Nephron (organoid): Measurements from ENCODE around the gene AFDN.

ENCODE experiments used
- H3K27ac Mint-ChIP-seq, 3 experiments: 2 replicates each; pipeline ENCODE4 v1.8.0; 2020; ENCODE audit warnings: mixed read lengths in 3 of 3, mild to moderate bottlenecking in 2 of 3, moderate library complexity in 1 of 3
- H3K27me3 Mint-ChIP-seq: 2 replicates; pipeline ENCODE4 v1.8.0; 2021; ENCODE audit warnings: low read depth, mild to moderate bottlenecking, moderate library complexity, mixed read lengths
- H3K36me3 Mint-ChIP-seq: 2 replicates; pipeline ENCODE4 v1.8.0; 2020; ENCODE audit warnings: low read depth, mixed read lengths
- H3K4me1 Mint-ChIP-seq: 2 replicates; pipeline ENCODE4 v1.8.0; 2020; ENCODE audit warnings: mixed read lengths
- H3K4me3 Mint-ChIP-seq, 3 experiments: 2 replicates each; pipeline ENCODE4 v1.8.0; 2020; ENCODE audit warnings: mild to moderate bottlenecking in 3 of 3, mixed read lengths in 3 of 3, moderate library complexity in 2 of 3
- H3K9me3 Mint-ChIP-seq: 2 replicates; pipeline ENCODE4 v1.8.0; 2020; ENCODE audit warnings: mixed read lengths
- CTCF ChIP-seq, 3 experiments: fragments of 200-600 bp; sonication (generic); IDR thresholded peaks; one replicate each; pipeline ENCODE4 v1.5.0; 2021; ENCODE audit warnings: antibody characterized with exemption in 3 of 3; ENCODE audit not compliant: unreplicated experiment in 3 of 3

Gene AFDN

GRCh38 chr6:167838207-167838748 is 11.6 kb downstream of the AFDN start:
- Mint-ChIP-seq H3K4me1 (peaks cover 9% of the 10 kb centered on the region), H3K27ac (no peak overlapping the region), H3K4me3 (no peak overlapping the region), H3K36me3 (no peaks in the 10 kb centered on the region), H3K27me3 (no peaks in the 10 kb centered on the region), H3K9me3 (no peaks in the 10 kb centered on the region)
- TF ChIP-seq CTCF (IDR thresholded peaks at IDR 0.05; ENCODE audit: unreplicated experiment in 3 of 3): no peak

GRCh38 chr6:167839343-167839742 is 12.6 kb downstream of the AFDN start:
- peaks cover 13% of the 10 kb centered on the region for H3K4me1 Mint-ChIP-seq
- no peak overlapping the region for H3K4me3 Mint-ChIP-seq
- H3K9me3 Mint-ChIP-seq: no peaks in the 10 kb centered on the region
- H3K27me3 Mint-ChIP-seq: no peaks in the 10 kb centered on the region
- no peaks in the 10 kb centered on the region for H3K36me3 Mint-ChIP-seq
- no peak for TF ChIP-seq CTCF (IDR thresholded peaks at IDR 0.05; ENCODE audit: unreplicated experiment in 3 of 3)
- H3K27ac Mint-ChIP-seq: no peak overlapping the region

- Mint-ChIP-seq H3K9me3 (no peaks in the 10 kb centered on the region), H3K4me3 (no peak overlapping the region), H3K36me3 (no peaks in the 10 kb centered on the region), H3K4me1 (peaks cover 13% of the 10 kb centered on the region), H3K27me3 (no peaks in the 10 kb centered on the region), H3K27ac (no peak overlapping the region)
- no peak for TF ChIP-seq CTCF (IDR thresholded peaks at IDR 0.05; ENCODE audit: unreplicated experiment in 3 of 3)
Observed at GRCh38 chr6:167839755-167840154, 13.0 kb downstream of the AFDN start.

GRCh38 chr6:167840160-167840525 is 13.4 kb downstream of the AFDN start:
- TF ChIP-seq CTCF (IDR thresholded peaks at IDR 0.05; ENCODE audit: unreplicated experiment in 3 of 3): no peak
- no peak overlapping the region for H3K27ac Mint-ChIP-seq
- peaks cover 13% of the 10 kb centered on the region for H3K4me1 Mint-ChIP-seq
- no peak overlapping the region for H3K4me3 Mint-ChIP-seq
- no peaks in the 10 kb centered on the region for H3K36me3 Mint-ChIP-seq
- H3K27me3 Mint-ChIP-seq: no peaks in the 10 kb centered on the region
- H3K9me3 Mint-ChIP-seq: no peaks in the 10 kb centered on the region

- H3K4me3 Mint-ChIP-seq: no peak overlapping the region
- H3K36me3 Mint-ChIP-seq: no peaks in the 10 kb centered on the region
- H3K27ac Mint-ChIP-seq: no peak overlapping the region
- no peak for TF ChIP-seq CTCF (IDR thresholded peaks at IDR 0.05; ENCODE audit: unreplicated experiment in 3 of 3)
- no peaks in the 10 kb centered on the region for H3K27me3 Mint-ChIP-seq
- no peaks in the 10 kb centered on the region for H3K9me3 Mint-ChIP-seq
- peaks cover 14% of the 10 kb centered on the region for H3K4me1 Mint-ChIP-seq
Observed at GRCh38 chr6:167840526-167841179, 13.9 kb downstream of the AFDN start.

GRCh38 chr6:167841981-167842380 is 15.3 kb downstream of the AFDN start:
- TF ChIP-seq CTCF (IDR thresholded peaks at IDR 0.05; ENCODE audit: unreplicated experiment in 3 of 3): no peak
- no peaks in the 10 kb centered on the region for H3K9me3 Mint-ChIP-seq
- peaks cover 14% of the 10 kb centered on the region for H3K4me1 Mint-ChIP-seq
- H3K27me3 Mint-ChIP-seq: no peaks in the 10 kb centered on the region
- H3K27ac Mint-ChIP-seq: no peak overlapping the region
- no peaks in the 10 kb centered on the region for H3K36me3 Mint-ChIP-seq
- H3K4me3 Mint-ChIP-seq: no peak overlapping the region
